CMK (cell line): ENCODE data around the gene LSM10.

Experiments used
- DNase-seq: peaks from one replicate; pipeline ENCODE4 v3.0.0-alpha.2; 2010; ENCODE audit warnings: low read depth

Gene LSM10

DNA sequence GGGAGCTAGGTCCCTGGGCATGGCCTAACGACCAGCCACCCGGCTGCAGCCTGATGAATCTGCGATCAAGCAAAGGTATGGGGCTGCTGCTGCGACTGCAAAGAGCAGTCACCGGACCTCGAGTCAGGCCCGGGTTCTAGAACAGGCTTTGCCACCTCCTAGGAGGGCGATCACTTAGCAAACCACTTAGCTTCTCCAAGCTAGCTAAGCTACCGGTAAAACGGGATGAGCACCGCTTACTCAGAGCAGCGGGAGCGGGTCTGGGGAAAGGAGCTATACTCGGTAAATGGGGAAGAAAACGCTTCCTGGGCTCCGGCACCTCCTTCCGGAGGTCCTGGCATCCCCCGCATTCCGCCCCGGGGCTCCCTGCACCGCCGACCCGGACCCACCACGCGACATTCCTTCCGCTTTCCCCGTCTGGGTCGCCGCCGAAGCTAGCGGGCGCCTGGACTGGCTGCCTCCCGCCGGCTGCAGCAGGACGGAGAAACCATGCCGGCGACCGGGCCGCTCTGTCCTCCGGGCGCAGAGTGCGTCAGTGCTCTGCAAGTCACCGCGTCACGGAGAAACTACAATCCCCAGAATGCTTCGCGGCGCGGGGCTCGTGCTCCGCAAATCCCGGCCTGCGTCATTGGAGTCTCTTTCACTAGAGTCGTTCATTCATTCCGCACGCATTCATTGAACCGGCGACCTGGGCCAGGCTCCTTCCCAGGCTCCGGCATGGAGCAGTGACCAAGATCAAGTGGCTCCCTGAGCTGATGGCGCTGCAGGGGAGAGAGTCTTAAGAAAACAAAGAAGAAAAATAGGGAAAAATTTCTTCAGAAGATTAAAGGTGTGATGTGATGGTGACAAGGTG, at the start of gene LSM10:
Gene LSM10, minus strand, starts transcription at position 531 of the 853 bp plus-strand sequence. CDS start 3,779 bp downstream, outside the sequence.
- peak; percentile 83 for DNase-seq

DNA sequence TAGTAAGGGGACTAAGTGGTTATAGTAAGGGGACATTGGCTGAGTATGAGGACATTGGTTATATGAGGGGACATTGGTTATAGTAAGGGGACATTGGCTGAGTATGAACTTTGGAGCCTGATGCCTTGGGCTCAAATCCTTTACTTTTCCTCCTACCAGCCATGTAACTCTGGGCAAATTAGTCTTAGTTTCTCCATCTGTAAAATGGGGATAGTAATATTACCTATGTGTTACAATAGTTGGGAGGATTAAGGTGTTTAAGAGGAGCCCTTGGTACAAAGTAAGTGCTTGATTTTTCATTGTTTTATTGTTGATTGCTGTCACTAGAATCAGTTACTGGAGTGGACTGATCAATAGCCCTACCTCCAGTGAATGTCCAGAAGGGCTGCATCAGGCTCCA, 49.7 kb upstream of the LSM10 start:
- no peak for DNase-seq

DNA sequence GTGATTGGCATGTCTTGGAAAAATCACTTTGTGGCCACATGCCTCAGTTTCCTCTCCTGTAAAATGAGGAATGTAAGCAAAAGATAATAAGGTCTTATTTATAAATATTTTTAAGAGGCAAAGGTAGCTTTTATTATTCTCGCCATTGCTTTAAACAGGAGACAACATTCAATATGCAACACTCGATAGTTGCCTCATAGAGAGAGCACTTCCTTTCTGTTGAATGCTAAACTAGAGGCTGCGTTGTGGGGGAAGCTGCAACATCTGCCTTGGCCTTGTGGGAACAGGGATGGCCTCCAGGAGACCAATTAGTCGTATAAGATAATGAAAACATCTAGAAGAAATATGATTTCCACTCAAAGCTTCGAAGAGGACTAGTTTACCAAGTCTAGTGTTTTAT, 49.0 kb upstream of the LSM10 start:
- DNase-seq: no peak

DNA sequence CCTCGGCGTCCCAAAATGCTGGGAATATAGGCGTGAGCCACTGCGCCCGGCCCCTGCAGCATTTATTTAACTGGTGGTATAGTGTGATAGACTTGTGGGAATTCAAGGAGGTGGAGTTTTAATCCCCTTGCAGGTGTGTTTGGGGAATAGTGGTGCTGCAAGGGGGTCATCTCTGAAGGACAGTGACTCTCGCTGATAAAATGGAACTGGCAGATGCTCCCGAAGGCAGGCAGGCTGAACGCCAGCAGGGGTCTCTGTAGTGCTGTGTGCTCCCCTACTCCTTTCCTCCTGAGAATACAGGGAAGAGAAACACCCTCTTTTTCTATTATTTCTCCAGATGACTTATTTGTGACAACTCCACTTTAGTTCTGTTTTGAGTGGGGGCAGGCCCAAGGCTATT, 48.6 kb upstream of the LSM10 start:
- DNase-seq: peak; percentile 42

DNA sequence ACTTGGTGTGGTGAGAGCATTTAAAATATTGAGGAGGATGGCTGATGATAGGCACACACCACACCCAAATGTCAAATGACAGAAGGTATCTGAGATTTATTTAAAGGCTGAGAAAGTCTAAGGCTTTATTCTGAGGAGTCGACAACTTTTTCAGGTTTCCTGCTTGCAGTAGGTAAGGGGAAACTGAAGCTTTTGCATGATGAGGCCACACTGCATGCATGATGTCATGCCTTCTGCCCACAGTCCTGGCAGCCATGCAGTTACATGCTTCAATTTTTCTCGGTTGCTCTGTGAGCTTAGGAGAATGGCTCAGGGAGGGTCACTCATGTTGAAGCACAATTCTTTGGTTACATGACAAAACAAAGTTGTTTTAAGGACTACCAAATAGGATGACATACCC, 45.6 kb upstream of the LSM10 start:
- no peak for DNase-seq

DNA sequence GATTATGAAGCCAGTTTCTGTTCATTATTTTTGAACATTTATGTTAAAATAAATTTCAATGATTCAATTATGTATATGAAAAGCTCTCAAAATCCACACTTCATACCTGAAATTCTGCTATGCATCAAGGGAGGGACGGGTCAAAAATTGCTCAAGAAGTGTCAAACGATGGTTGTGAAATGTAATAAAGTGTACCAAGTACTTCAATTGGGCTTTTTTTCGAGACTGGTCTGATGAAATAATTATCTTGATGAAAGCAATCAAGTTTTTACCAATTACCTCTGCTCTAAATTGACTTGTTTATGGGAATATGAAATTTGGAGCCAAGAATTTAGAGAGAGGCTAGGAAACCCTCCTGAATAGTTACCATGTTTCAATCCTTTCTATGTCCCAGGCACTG, 44.6 kb upstream of the LSM10 start:
- DNase-seq: no peak

DNA sequence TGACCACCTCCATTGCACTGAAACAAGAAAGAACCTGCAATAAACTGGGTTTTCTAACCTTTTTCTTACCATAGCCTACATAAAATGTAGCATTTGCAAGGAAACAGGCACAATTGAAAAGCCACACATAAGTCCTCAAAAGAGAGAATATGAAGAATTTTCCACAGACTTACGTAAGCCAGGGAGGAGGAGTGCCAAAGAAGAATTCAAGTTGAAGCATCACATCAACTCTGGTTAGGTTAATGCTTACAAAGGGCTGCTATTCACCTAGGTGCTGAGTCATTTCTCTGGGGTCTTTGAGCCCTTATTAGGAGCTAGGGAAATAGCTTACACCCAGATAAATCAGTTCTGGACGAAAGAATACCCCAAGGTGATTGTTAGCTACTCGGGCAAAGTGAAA, 42.9 kb upstream of the LSM10 start:
- no peak for DNase-seq

DNA sequence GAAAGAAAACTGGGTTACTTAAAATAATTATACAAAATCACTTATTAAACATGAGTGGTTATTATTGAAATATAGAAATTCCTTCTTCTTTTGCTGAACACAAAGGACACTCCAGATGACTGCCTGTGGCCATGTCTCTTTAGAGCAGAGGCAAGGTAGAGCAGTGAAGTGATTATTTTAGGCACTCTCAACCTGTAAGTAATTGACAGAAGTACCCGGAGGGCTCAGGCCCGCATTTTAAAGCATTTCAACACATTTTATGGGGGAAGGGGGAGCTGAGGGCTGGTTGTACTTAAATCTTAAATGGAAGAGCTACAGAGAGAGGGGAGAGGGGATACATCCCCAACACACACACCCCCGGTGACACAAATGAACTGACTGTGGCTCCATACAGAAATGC, 42.3 kb upstream of the LSM10 start:
- DNase-seq: no peak

DNA sequence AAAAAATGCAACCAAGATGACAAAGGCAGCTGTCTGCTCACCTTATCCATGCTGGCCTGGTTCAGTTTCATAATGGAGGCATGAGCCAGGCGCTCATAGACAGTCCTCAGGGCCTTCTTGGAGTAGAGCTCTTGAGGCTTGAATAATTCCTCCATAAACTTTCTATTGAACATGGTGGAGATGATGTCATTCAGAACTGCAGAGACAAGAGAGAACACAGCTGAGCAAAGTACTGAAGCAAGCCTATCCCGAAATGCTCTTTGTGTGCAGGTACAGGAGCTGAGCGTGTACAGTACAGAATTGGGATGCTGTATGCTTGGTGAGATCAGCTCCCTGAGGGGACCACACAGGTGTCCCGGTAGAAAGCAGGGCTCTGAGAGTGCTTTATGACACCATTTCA, 41.0 kb upstream of the LSM10 start:
- no peak for DNase-seq

DNA sequence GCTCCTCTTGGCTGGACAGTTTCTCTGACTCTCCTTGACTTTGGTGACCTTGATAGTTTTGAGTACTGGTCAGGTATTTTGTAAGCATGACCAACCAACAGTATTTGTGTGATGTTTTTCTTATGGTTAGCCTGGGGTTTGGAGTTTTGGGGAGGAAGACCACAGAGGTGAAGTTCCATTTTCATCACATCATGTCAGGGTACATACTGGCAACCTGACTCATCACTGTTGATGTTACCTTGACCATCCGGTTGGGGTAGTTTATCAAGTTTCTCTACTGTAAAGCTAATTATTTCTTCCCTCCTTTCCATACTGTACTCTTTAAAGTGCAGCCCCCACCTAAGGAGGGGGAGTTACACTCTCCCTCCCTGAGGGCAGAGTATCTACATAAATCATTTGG, 39.1 kb upstream of the LSM10 start:
- no peak for DNase-seq

DNA sequence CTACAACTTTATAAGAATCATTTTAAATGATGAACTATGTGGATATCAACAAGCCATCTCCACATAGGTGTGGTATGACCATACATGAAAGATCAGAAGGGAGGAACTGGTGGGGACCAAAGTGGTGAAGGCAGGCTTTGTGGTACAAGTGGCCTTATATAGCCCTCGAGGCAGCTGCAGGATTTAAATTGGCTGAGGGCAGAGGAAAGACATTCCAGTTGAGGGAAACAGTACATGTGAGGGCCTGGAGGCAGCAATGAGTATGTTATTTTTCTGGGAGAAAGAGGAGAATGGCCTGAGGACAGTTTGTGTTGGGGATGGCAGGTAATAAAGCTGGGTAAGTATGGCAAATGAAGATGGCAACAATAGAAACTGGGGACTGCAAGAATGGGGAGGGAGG, 35.4 kb upstream of the LSM10 start:
- DNase-seq: no peak

DNA sequence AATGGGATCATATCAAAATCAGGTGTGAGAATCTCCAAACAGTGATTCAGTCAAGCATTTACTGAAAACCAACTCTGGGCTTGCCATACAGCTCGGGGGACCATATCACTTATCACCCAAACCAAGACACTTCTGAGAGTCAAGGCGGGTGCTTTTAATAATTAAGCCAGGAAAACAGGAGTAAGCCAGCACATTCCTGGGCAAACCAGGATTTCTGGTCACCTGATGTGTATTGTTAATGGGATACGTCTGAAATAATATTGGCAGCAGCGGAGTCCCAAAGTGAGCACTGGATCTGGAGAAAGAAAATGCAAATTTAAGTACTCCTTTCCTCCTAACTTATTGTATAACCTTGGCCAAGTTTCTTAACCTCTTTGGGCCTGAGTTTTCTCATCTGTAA, 34.9 kb upstream of the LSM10 start:
- DNase-seq: no peak

DNA sequence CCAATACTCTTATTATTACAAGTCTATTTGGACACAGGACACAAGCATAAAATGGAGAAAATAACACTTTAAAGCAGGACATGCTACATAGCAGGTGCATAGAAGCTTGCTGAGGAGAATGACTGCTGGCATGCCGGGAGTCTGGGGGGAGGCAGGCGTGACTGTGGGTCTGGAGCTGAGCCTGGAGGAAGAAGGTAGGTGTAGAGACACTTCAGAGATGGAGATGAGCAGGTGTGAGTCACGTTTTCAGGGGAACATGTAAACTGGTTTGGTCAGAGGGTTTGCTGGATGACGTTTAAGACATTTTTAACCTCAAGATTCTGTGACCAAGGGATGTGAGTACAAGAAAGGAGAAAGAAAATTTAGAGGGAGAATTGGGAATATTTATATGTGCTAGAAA, 28.1 kb upstream of the LSM10 start:
- DNase-seq: no peak

DNA sequence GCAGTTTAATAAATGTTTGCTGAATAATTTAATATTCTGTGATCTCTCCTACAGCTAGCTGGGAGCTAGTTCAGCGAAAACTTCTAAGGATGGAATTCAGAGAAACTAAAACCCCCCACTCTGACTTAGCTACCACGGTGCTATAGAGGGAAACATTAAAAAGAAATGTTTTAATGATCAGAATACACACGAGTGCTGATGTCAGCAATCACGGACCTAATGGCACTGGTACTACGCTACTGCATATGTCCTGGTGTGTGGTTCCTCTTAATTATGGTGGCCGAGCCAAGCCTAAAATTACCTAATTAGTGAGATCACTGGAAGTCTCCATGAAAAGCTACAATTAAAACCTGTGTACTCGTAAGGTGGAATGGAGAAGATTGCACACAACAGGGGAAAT, 23.9 kb upstream of the LSM10 start:
- DNase-seq: no peak

DNA sequence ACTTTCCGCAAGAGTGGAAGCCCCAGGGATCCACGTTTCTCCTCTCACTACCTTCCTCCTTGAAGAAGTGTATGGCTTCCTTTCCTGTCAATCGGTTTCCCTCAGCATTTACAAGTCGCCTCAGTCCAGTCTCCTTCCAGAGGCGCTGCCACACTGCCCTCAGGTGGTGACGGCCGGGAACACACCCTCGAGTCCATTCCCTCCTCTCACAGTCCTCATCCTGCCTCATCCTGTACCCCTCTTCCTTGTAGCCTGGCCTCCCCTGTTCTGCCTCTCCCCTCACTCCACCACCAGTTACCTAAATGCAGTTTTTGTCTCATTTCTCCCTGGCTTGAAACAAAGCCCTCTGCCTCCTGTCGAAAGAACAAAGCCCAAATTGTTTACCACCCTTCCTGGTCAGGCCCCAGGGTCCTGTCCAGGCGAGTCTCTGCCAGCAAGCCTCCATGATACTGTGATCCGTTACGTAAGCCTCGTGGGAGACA, 23.2 kb upstream of the LSM10 start:
- peak; percentile 86 for DNase-seq

DNA sequence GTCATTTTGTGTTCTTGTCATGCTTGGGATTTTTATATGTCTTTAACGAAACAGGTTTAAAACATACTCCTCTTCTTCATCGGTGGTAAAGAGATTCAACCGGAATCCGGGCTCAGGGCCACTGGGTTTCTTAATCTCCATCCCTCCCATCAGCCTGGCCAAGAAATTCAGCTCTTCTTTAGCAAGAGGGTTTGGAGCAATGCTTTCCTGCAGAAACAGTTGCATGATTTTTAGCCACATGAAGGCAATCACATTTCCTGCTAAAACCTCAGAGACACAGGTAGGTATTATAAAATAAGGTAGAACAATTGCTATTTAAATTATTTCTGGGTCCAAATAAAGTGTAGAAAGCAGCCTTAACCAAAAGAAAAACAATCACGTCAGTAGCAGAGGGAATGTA, 22.7 kb upstream of the LSM10 start:
- no peak for DNase-seq

DNA sequence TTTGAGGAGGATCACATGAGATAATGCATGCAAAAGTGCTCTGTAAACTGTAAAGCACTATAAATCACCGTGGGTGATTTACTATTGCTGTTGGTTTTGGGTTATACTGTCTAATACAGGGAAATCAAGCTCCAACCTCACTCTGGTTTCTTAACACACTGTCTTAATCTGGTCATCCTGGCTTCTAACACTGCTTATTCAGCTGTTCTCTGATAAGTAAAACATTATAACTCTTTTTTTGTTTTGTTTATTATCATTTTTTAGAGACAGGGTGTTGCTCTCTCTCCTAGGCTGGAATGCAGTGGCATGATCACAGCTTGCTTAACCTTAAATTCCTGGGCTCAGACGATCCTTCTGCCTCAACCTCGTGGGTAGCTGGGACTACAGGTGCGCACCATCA, 21.9 kb upstream of the LSM10 start:
- DNase-seq: no peak

DNA sequence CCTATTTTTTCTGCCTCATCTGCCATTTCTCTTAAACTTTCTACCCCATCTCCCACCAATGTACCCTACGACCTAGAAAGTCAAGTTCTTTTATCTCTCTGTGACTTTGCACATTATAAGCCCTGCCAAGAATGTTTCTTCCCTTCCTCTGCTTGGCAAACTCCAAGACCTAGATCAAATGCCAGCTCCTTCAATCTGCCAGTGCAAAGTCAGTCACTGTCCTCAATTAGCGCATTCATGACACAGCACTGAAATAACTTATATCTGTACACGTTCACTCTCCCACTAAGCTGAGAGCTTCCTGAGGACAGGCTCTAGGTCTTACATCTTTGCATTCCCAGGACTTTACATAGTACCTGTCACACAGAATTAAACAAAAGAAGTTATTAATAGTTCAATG, 21.4 kb upstream of the LSM10 start:
- DNase-seq: no peak

DNA sequence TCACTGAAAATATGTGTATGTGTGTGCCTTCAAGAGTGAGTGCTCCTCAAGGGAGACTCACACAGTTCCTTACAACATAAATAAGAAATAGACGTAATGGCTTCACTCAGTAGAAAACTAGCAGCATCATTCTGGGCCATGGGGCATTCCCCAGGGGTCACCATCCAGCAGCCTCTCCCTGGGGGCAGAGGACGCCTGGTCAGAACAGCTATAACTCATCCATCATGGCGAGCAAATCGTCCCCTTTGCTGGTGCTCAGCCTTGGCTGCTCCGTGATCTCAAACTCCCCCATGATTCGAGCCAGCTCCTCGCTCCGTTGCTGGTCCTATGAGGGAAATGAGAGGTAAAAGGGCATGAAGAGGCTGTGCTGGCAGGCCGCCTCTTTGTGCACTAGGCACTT, 20.2 kb upstream of the LSM10 start:
- DNase-seq: no peak

DNA sequence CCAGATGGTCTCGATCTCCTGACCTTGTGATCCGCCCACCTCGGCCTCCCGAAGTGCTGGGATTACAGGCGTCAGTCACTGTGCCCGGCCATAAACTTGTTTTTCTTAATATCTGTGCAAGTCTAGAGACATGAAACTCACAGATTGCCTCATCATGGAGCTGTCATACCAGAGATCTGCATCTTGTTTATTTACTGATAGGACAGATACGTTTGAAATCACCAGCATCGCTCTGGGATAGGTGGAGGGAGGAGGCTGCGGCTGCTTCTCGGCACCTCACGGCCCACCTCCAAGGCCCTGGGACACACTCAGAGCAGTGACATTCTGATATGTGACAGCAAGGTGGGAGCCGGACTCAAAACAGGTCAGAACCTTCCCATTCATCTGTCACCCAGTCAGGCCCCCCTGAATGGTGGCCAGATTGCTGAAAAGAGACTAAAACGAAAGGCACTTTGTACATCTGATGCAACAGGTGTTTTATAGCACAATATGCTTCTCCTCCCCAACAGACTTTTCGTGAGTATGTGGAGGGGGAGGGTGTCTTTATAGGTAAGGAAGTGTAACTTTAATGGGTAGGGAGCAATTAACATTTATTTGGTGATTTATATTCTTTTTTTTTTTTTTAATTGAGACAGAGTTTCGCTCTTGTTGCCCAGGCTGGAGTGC, 18.1 kb upstream of the LSM10 start:
- no peak for DNase-seq

DNA sequence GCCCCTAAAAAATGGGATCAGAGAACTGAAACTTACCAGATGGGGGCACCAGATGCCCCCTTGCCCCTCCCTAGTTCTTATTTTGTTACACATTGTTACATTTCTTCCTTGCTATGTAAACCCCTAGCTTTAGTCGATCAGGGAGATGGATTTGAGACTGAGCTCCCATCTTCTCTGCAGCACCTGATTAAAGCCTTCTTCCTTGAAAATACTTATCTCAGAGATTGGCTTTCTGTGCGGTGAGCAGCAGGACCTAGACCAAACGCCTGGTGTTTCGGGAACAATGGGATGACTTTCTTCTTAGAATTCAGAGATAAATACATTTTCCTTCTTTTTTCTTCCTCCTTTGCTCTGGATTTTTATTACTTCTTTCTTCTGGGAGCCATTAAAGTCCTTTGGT, 16.7 kb upstream of the LSM10 start:
- DNase-seq: no peak

DNA sequence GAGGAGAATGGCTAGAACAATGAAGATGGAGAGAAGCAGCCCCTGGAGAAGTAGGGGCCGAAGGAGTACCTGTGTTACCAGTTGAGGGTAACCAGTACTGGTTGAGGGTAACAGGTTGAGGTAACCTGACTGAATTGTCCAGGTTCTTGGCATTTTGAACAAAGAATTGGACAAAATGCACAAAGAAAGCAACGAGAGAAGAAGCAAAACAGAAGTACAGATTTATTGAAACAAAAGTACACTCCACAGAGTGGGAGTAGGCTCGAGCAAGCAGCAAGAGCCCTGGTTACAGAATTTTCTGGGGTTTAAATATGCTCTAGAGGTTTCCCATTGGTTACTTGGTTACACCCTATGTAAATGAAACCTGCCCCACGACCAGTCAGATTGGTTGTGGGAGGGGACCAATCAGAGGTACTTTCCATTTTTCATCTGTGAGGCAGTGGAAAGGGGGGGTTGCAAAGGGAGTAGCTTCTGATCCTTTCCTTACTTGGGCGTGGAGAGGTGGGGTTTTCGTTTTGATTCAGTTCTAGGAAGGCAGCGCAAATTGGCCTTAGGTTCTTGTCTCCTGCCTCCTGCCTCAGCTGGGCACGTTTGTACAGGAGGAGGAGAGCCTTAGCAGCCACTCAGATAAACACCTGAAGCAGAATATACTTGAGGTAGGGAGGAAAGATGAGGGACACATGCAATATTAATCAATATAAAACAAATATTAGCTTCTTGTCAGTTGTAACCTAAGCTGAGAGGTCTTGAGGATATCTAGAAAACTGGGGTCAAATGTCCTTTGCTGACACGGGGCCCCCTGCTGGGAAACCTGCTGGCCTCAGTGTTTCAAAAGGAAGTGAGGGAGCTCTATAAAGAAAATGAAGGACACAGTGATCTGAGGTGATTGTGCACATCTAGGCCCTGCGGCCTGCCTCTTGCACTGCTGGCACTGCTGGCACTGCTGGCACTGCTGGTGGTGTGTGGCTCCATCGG, 14.3 kb upstream of the LSM10 start:
- DNase-seq: no peak
